ENCODE results near the gene CA10. TPM values are rescaled to one million over a fixed set of nuclear protein-coding genes. Genes with fewer than 3 reads are reported as not detected.
A peak's percentile ranks its signal among the peaks of the same experiment; 100 is the strongest.

The CA10 gene
- total and polyA plus RNA-seq, 2 donors (not counting 1 experiment from before 2014, with no cell fraction given) = not detected

DNA sequence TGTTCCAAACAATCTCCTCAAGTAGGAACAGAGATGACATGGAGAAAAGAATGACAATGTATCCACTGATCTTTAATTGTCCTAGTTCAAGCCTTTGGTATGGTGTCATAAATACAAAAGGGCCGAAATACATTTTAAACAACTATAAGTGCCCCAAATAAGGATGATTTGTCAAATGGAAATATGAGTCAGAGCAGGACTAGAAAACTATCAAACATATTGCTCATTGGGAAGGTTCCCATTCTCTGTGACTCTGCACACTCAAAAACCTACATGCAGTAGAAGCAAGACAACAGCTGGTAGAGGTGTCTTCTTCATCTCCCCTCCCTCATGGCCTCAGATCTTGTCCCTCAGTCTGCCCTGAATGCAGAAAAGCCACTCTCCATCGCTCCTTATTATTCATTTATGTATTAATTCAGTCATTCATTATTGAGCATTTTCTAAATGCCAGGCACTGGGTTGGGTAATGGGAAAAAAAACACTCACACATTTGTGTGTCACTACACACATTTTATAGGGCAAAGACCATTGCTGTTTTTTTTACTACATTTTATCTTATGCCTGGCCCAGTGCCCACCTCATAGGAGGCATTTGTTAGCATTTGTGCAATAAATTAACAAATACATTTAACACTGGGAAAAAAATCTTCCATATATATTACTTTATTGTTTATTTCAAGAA lies 10.1 kb downstream of the CA10 start:
- no peaks in the 10 kb centered on the region for H3K79me2 ChIP-seq (ENCODE audit: control insufficient read depth, insufficient read depth, low read length)
- H2AFZ ChIP-seq (ENCODE audit: low read length) = no peak overlapping the region
- H4K20me1 ChIP-seq (ENCODE audit: control insufficient read depth, extremely low read depth, insufficient read depth, low read length) = no peaks in the 10 kb centered on the region
- no peak overlapping the region for H3K9ac ChIP-seq (ENCODE audit: insufficient read depth, low read length)
- no peaks in the 10 kb centered on the region for H3K4me1 ChIP-seq (ENCODE audit: control insufficient read depth, extremely low read depth, insufficient read depth, low read length)
- no peaks in the 10 kb centered on the region for H3K27me3 ChIP-seq (ENCODE audit: control insufficient read depth, insufficient read depth, low read length)
- H3K9me3 ChIP-seq (ENCODE audit: control insufficient read depth, insufficient read depth, low read depth, low read length) = no peaks in the 10 kb centered on the region
- H3K4me3 ChIP-seq (replicated peaks in 1 of 4; ENCODE audit: control extremely low read depth in 1 of 4, insufficient read depth in 1 of 4, low read depth in 3 of 4, low read length in 4 of 4) = no peak overlapping the region
- DNase-seq (ENCODE audit: low read depth in 2 of 2) = no peak
- H3K4me2 ChIP-seq (ENCODE audit: extremely low read depth, insufficient read depth, low read length) = no peak overlapping the region
- no peak overlapping the region for H3K27ac ChIP-seq (ENCODE audit: insufficient read depth, low read length)
- TF ChIP-seq, protein P1, sequence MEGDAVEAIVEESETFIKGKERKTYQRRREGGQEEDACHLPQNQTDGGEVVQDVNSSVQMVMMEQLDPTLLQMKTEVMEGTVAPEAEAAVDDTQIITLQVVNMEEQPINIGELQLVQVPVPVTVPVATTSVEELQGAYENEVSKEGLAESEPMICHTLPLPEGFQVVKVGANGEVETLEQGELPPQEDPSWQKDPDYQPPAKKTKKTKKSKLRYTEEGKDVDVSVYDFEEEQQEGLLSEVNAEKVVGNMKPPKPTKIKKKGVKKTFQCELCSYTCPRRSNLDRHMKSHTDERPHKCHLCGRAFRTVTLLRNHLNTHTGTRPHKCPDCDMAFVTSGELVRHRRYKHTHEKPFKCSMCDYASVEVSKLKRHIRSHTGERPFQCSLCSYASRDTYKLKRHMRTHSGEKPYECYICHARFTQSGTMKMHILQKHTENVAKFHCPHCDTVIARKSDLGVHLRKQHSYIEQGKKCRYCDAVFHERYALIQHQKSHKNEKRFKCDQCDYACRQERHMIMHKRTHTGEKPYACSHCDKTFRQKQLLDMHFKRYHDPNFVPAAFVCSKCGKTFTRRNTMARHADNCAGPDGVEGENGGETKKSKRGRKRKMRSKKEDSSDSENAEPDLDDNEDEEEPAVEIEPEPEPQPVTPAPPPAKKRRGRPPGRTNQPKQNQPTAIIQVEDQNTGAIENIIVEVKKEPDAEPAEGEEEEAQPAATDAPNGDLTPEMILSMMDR (conservative IDR thresholded peaks at IDR 0.05 in 1 of 2, IDR thresholded peaks at IDR 0.05 in 1 of 2; ENCODE audit: low read depth in 1 of 2, low read length in 2 of 2) = no peak
- TF ChIP-seq EZH2 (IDR thresholded peaks at IDR 0.05; ENCODE audit: low read length, missing control alignments) = no peak
- no peaks in the 10 kb centered on the region for H3K36me3 ChIP-seq (ENCODE audit: control insufficient read depth, insufficient read depth, low read length)

DNA sequence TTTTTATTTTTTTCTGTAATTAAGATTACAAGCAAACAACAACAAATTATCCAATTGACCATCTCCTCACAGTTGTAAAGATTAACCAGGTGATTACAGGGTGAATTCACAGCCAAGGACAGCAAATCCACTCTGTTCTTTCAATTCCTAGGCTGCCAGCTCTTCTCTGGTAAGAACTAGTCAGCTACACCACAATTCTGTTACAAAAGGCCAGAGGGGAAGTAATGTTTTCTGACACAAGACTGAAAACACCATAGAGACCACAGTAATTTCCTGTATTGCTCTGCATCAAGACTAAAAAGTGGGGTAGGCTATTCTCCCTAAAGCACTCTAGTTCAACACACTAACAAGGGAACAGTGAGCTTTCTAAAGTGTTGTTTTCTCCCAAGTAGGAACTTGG lies 10.6 kb downstream of the CA10 start:
- Histone ChIP-seq H3K4me1 (ENCODE audit: control insufficient read depth, extremely low read depth, insufficient read depth, low read length) (no peaks in the 10 kb centered on the region), H3K9ac (ENCODE audit: insufficient read depth, low read length) (no peak overlapping the region), H3K9me3 (ENCODE audit: control insufficient read depth, insufficient read depth, low read depth, low read length) (no peaks in the 10 kb centered on the region), H3K4me3 (replicated peaks in 1 of 4; ENCODE audit: control extremely low read depth in 1 of 4, insufficient read depth in 1 of 4, low read depth in 3 of 4, low read length in 4 of 4) (no peak overlapping the region), H3K4me2 (ENCODE audit: extremely low read depth, insufficient read depth, low read length) (no peak overlapping the region), H3K27ac (ENCODE audit: insufficient read depth, low read length) (no peak overlapping the region), H2AFZ (ENCODE audit: low read length) (no peak overlapping the region), H3K27me3 (ENCODE audit: control insufficient read depth, insufficient read depth, low read length) (no peaks in the 10 kb centered on the region), H3K79me2 (ENCODE audit: control insufficient read depth, insufficient read depth, low read length) (no peaks in the 10 kb centered on the region), H3K36me3 (ENCODE audit: control insufficient read depth, insufficient read depth, low read length) (no peaks in the 10 kb centered on the region), H4K20me1 (ENCODE audit: control insufficient read depth, extremely low read depth, insufficient read depth, low read length) (no peaks in the 10 kb centered on the region)
- DNase-seq (ENCODE audit: low read depth in 2 of 2) = peak in 1 of 2 donors; percentile 39
- TF ChIP-seq, protein P1 (conservative IDR thresholded peaks at IDR 0.05 in 1 of 2, IDR thresholded peaks at IDR 0.05 in 1 of 2; ENCODE audit: low read depth in 1 of 2, low read length in 2 of 2) = no peak
- TF ChIP-seq EZH2 (IDR thresholded peaks at IDR 0.05; ENCODE audit: low read length, missing control alignments) = no peak

DNA sequence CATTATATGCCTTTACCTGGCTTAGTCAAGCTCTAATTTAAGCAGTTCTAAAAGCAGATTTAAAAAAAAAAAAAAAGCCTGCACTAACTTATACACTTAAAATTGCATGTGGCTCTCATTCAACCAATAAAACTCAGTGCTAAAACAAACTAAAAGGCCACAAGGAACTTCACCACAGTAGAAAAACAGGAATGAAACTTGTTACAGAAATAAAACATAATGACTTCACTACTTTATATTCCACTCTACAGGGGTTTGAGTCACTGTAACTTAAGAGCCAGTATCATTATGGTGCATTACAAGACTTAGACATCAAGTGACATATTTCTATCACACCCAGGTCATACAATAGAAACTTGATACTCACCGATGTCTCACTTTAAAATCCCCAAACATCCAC lies 11.1 kb downstream of the CA10 start:
- Histone ChIP-seq H2AFZ (ENCODE audit: low read length) (no peak overlapping the region), H3K79me2 (ENCODE audit: control insufficient read depth, insufficient read depth, low read length) (no peaks in the 10 kb centered on the region), H3K9ac (ENCODE audit: insufficient read depth, low read length) (no peak overlapping the region), H3K27ac (ENCODE audit: insufficient read depth, low read length) (no peak overlapping the region), H3K4me2 (ENCODE audit: extremely low read depth, insufficient read depth, low read length) (no peak overlapping the region), H4K20me1 (ENCODE audit: control insufficient read depth, extremely low read depth, insufficient read depth, low read length) (no peaks in the 10 kb centered on the region), H3K4me3 (replicated peaks in 1 of 4; ENCODE audit: control extremely low read depth in 1 of 4, insufficient read depth in 1 of 4, low read depth in 3 of 4, low read length in 4 of 4) (no peak overlapping the region), H3K9me3 (ENCODE audit: control insufficient read depth, insufficient read depth, low read depth, low read length) (no peaks in the 10 kb centered on the region), H3K27me3 (ENCODE audit: control insufficient read depth, insufficient read depth, low read length) (no peaks in the 10 kb centered on the region), H3K4me1 (ENCODE audit: control insufficient read depth, extremely low read depth, insufficient read depth, low read length) (no peaks in the 10 kb centered on the region), H3K36me3 (ENCODE audit: control insufficient read depth, insufficient read depth, low read length) (no peaks in the 10 kb centered on the region)
- peak in 1 of 2 donors; percentile 20 for DNase-seq (ENCODE audit: low read depth in 2 of 2)
- TF ChIP-seq, protein P1 (conservative IDR thresholded peaks at IDR 0.05 in 1 of 2, IDR thresholded peaks at IDR 0.05 in 1 of 2; ENCODE audit: low read depth in 1 of 2, low read length in 2 of 2) = no peak
